RWPE2 (cell line): Measurements from ENCODE around the gene UBASH3B.

Experiments used
- ATAC-seq: fragments of 200-7000 bp; cut with Tn5 transposase; 3 replicates; pipeline ENCODE4 v1.9.1; 2021; ENCODE audit warnings: low read depth
- DNase-seq: peaks from one replicate; pipeline ENCODE4 v3.0.0-alpha.2; 2020; ENCODE audit warnings: low spot score
- H3K27ac ChIP-seq: fragments of 450-650 bp; 2 replicates; pipeline ENCODE4 v1.5.1; 2017; ENCODE audit warnings: mild to moderate bottlenecking; ENCODE audit not compliant: poor library complexity, severe bottlenecking
- H3K27me3 ChIP-seq: fragments of 250-450 bp; sonication (Bioruptor Pico); 2 replicates; pipeline ENCODE4 v1.5.1; 2021; ENCODE audit warnings: mild to moderate bottlenecking, moderate library complexity; ENCODE audit not compliant: insufficient read depth, poor library complexity, severe bottlenecking
- H3K36me3 ChIP-seq: fragments of 250-450 bp; sonication (Bioruptor Pico); 2 replicates; pipeline ENCODE4 v1.5.1; 2020; ENCODE audit warnings: low read depth, mild to moderate bottlenecking, moderate library complexity
- H3K4me1 ChIP-seq: fragments of 250-450 bp; sonication (Bioruptor Pico); 2 replicates; pipeline ENCODE4 v1.5.1; 2021; ENCODE audit warnings: mild to moderate bottlenecking, moderate library complexity; ENCODE audit not compliant: insufficient read depth, poor library complexity, severe bottlenecking
- H3K4me3 ChIP-seq: fragments of 250-450 bp; sonication (Bioruptor Pico); 2 replicates; pipeline ENCODE4 v1.5.1; 2021; ENCODE audit warnings: mild to moderate bottlenecking, moderate library complexity; ENCODE audit not compliant: severe bottlenecking
- H3K9me3 ChIP-seq: fragments of 250-450 bp; sonication (Bioruptor Pico); 2 replicates; pipeline ENCODE4 v1.5.1; 2021; ENCODE audit warnings: mild to moderate bottlenecking, moderate library complexity; ENCODE audit not compliant: severe bottlenecking
- TF ChIP-seq, protein P1 (sequence below): fragments of 450-650 bp; IDR thresholded peaks from one replicate; pipeline ENCODE4 v1.5.1; 2017; ENCODE audit warnings: mild to moderate bottlenecking, moderate library complexity; ENCODE audit not compliant: poor library complexity, severe bottlenecking

Gene UBASH3B

GRCh38 chr11:122653916-122654585 is 1.5 kb upstream of the UBASH3B start:
- Histone ChIP-seq H3K36me3 (no peaks in the 10 kb centered on the region), H3K27me3 (no peaks in the 10 kb centered on the region), H3K9me3 (no peaks in the 10 kb centered on the region), H3K27ac (no peak overlapping the region), H3K4me3 (no peak overlapping the region), H3K4me1 (no peaks in the 10 kb centered on the region)
- DNase-seq (no peak), ATAC-seq (no peak)
- TF ChIP-seq, protein P1, sequence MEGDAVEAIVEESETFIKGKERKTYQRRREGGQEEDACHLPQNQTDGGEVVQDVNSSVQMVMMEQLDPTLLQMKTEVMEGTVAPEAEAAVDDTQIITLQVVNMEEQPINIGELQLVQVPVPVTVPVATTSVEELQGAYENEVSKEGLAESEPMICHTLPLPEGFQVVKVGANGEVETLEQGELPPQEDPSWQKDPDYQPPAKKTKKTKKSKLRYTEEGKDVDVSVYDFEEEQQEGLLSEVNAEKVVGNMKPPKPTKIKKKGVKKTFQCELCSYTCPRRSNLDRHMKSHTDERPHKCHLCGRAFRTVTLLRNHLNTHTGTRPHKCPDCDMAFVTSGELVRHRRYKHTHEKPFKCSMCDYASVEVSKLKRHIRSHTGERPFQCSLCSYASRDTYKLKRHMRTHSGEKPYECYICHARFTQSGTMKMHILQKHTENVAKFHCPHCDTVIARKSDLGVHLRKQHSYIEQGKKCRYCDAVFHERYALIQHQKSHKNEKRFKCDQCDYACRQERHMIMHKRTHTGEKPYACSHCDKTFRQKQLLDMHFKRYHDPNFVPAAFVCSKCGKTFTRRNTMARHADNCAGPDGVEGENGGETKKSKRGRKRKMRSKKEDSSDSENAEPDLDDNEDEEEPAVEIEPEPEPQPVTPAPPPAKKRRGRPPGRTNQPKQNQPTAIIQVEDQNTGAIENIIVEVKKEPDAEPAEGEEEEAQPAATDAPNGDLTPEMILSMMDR = no peak

DNA sequence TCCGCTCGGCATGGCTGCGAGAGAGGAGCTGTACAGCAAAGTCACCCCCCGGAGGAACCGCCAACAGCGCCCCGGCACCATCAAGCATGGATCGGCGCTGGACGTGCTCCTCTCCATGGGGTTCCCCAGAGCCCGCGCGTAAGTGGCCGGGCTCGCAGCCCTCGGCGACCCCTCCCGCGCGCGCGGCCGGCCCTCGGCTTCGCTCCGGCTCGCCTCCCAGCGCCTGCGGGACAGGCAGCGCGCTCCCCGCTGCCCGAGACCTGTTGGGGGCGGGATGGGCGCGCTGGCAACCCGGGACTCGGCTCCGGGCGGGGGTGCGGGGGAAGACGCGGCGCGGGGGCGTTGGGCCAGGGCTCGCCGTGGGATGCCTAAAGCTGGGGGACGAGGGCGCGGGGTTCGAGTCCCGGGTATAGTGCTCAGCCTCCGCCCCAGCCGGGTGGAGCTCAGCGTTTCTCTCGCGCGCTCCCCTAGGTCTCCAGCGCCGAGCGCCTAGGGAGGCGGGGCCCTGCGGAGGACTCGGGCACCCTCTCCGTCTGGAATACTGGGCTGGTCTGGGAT is 630 bp downstream of the UBASH3B start:
- no peaks in the 10 kb centered on the region for H3K36me3 ChIP-seq
- H3K9me3 ChIP-seq = no peaks in the 10 kb centered on the region
- H3K27ac ChIP-seq = peak overlapping the region; percentile 84
- ATAC-seq (peak; percentile 71), DNase-seq (peak; percentile 61)
- peak overlapping the region; percentile 82 for H3K4me3 ChIP-seq
- H3K4me1 ChIP-seq = no peaks in the 10 kb centered on the region
- TF ChIP-seq, protein P1 = no peak
- no peaks in the 10 kb centered on the region for H3K27me3 ChIP-seq

DNA sequence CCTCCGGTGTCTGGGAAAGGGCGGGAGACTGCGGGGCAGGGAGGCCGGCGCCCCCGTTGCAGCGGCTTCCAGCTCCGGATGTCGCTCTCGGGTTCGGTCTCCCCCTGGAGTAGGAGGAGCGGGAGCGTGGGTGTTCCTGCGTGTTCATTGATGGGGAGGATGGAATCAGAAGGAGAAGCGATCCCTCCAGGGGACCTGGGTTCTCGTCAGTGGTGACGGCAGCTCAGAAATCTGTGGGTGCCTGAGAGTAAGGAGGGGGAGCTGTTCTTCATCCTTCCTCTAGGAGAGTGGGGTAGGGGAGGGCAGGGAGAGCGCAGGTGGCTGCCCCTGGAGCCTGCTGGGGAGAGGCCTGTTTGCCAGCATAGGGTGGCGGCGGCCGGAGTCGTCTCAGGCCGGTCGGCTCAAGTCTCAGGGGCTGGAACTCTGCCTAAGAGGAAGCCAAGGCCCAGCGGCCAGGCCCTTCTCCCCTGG is 1.1 kb downstream of the UBASH3B start:
- Histone ChIP-seq H3K36me3 (no peaks in the 10 kb centered on the region), H3K27me3 (no peaks in the 10 kb centered on the region), H3K4me3 (peak overlapping the region; percentile 82), H3K27ac (peak overlapping the region; percentile 84), H3K9me3 (no peaks in the 10 kb centered on the region), H3K4me1 (peaks cover 4% of the 10 kb centered on the region)
- peak; percentile 31 for ATAC-seq
- TF ChIP-seq, protein P1 = no peak
- no peak for DNase-seq

DNA sequence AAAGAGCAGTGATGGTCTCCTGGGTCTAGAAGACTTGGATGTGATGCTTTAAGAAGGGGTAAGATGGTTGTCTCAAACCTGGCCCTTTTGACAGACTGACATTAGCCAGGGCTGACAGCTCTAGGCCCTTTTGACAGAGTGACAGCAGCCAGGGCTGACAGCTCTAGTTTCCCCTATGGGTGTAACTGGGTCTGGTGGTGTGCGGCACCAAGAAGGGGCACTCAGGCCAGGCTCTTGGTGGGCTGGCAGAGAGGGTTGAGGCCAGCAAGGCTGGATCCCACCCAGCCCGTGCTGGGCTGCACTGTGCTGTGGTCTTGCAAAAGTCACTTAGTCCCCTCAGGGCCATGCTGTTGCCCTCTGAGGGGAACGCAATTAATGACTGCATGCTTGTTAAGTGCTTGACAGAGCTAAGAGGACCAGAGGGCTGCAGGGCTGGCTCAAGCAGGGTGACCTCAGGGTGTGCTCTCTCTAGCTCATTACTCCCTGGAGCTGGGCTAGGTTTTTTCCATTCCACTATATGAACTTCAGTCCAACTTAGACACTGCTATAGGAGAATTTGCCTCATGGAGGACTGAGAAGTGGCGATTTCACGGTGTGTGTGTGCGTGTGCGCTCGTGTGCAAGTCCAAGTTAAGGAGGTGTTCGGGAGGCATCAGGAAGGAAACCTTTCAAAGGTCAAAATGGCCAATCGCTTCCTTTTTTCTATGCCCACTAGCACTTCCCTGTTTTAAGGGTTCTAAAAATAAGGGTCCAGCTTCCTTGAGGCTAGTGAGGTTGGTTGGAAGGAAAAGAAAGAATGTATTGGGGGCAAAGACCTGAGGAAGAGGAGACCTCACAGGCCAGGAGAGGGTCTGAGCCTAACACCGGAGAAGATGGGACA is 4.4 kb downstream of the UBASH3B start:
- peak overlapping the region; percentile 62 for H3K27ac ChIP-seq

More for the DNA sequence above, 4.4 kb downstream of the UBASH3B start:
- Histone ChIP-seq H3K4me3 (no peak overlapping the region), H3K27me3 (no peaks in the 10 kb centered on the region), H3K9me3 (no peaks in the 10 kb centered on the region), H3K36me3 (peaks cover 4% of the 10 kb centered on the region; the same call in 1 of the 2 replicates), H3K4me1 (peaks cover 4% of the 10 kb centered on the region)
- ATAC-seq (no peak), DNase-seq (no peak)
- TF ChIP-seq, protein P1 = no peak
